HepG2 (cell line): ENCODE data around the gene CEACAM5. TPM values are rescaled to one million over a fixed set of nuclear protein-coding genes. Genes with fewer than 3 reads are reported as not detected.

ENCODE experiments used
- ATAC-seq: fragments of 200-7000 bp; cut with Tn5 transposase; 3 replicates; pipeline ENCODE4 v1.9.1; 2020; ENCODE audit warnings: mild to moderate bottlenecking, moderate library complexity
- BruUV-seq: library from RNA; stranded (reverse); fragments of 400-500 nt; replicated peaks from 2 replicates; lab custom pipeline; 2021; lab: Mats Ljungman, UMichigan
- CTCF ChIA-PET: fragments of 300-600 bp; formaldehyde crosslinking; extraction: SDS; loops from one replicate; lab custom pipeline; 2021; ENCODE audit warnings: low total read pairs, inconsistent platforms, low intra/inter-chr PET ratio; lab: Yijun Ruan, JAX
- POLR2A ChIA-PET: fragments of 350-600 bp; sonication (Branson Sonifier 250); formaldehyde crosslinking; loops from one replicate; lab custom pipeline; 2020; ENCODE audit warnings: antibody characterized with exemption, inconsistent platforms; lab: Yijun Ruan, JAX
- DNase-seq: peaks from one replicate; pipeline ENCODE4 v3.0.0-alpha.2; 2015; ENCODE audit warnings: low spot score
- FAIRE-seq: peaks from 3 replicates; lab custom pipeline; 2011; peaks lifted over from hg19 to GRCh38; lab: Jason Lieb, UNC
- H2AFZ ChIP-seq: one replicate; pipeline ENCODE4 v1.6.1; 2011; ENCODE audit warnings: low read length, inconsistent platforms
- H3K27ac ChIP-seq: fragments of 300-600 bp; 3 replicates; pipeline ENCODE4 v1.8.0; 2011; ENCODE audit warnings: mixed run types, mild to moderate bottlenecking, mixed read lengths, low read length, inconsistent platforms; ENCODE audit not compliant: insufficient read depth; ENCODE audit errors: extremely low read length
- H3K27me3 ChIP-seq, 2 experiments: fragments of 200-600 bp in 1 of 2; 2 replicates in 1 of 2; 3 replicates in 1 of 2; pipeline versions ENCODE4 v1.6.0 to v1.8.0; 2011; ENCODE audit warnings: low read length in 2 of 2, mild to moderate bottlenecking in 2 of 2, moderate library complexity in 2 of 2, inconsistent platforms in 1 of 2; ENCODE audit not compliant: insufficient read depth in 2 of 2, control insufficient read depth in 1 of 2
- H3K36me3 ChIP-seq, 2 experiments: fragments of 200-600 bp in 1 of 2; replicated peaks in 1 of 2; 2 replicates in 1 of 2; 3 replicates in 1 of 2; pipeline versions ENCODE4 v1.5.1 to v1.8.0; 2011; ENCODE audit warnings: low read length in 2 of 2, inconsistent platforms in 1 of 2; ENCODE audit not compliant: insufficient read depth in 2 of 2, control insufficient read depth in 1 of 2
- H3K4me1 ChIP-seq: 2 replicates; pipeline ENCODE4 v1.5.1; 2012; ENCODE audit warnings: low read length, inconsistent platforms; ENCODE audit not compliant: insufficient read depth
- H3K4me2 ChIP-seq: 2 replicates; pipeline ENCODE4 v1.6.0; 2011; ENCODE audit warnings: low read depth, low read length, inconsistent platforms
- H3K4me3 ChIP-seq, 3 experiments: fragments of 200-600 bp in 1 of 3; sonication (generic), shearing (Covaris generic) in 1 of 3; replicated peaks in 1 of 3; 2 replicates each; pipeline ENCODE4 v1.5.1; 2011 to 2016; ENCODE audit warnings: low read length in 3 of 3, inconsistent platforms in 2 of 3, low read depth in 2 of 3, mild to moderate bottlenecking in 2 of 3, control low read depth in 1 of 3, mixed read lengths in 1 of 3; ENCODE audit not compliant: insufficient read depth in 1 of 3
- H3K79me2 ChIP-seq: one replicate; pipeline ENCODE4 v1.6.1; 2011; ENCODE audit warnings: low read length, inconsistent platforms; ENCODE audit not compliant: insufficient read depth
- H3K9ac ChIP-seq: 2 replicates; pipeline ENCODE4 v1.6.0; 2011; ENCODE audit warnings: mild to moderate bottlenecking, low read depth, low read length, inconsistent platforms; ENCODE audit not compliant: insufficient read depth
- H3K9me3 ChIP-seq: 2 replicates; pipeline ENCODE4 v1.5.1; 2012; ENCODE audit warnings: mild to moderate bottlenecking, low read length
- H4K20me1 ChIP-seq: 2 replicates; pipeline ENCODE4 v1.6.0; 2011; ENCODE audit warnings: inconsistent platforms, mild to moderate bottlenecking, low read length, moderate library complexity; ENCODE audit not compliant: insufficient read depth
- BRCA1 ChIP-seq: sonication (generic); formaldehyde crosslinking; IDR thresholded peaks from 2 replicates; pipeline ENCODE4 v1.4.0; 2020; ENCODE audit warnings: missing genetic modification reagents
- FOXP1 ChIP-seq, 2 experiments: fragments of 450-650 bp in 1 of 2; IDR thresholded peaks; 2 replicates each; pipeline ENCODE4 v1.6.1; 2017 to 2018; ENCODE audit warnings: antibody characterized with exemption in 1 of 2
- JUND ChIP-seq: sonication (generic); formaldehyde crosslinking; IDR thresholded peaks from 2 replicates; pipeline ENCODE4 v1.8.0; 2022; ENCODE audit warnings: mild to moderate bottlenecking, missing genetic modification reagents
- MAFK ChIP-seq, 2 experiments: IDR thresholded peaks in 1 of 2; conservative IDR thresholded peaks in 1 of 2; 2 replicates each; pipeline ENCODE4 v1.6.1; 2011; ENCODE audit warnings: improper control_type of control experiment in 2 of 2, low read length in 2 of 2
- PHF20 ChIP-seq: sonication (generic); formaldehyde crosslinking; IDR thresholded peaks from 2 replicates; pipeline ENCODE4 v1.5.0; 2020; ENCODE audit warnings: mild to moderate bottlenecking, missing genetic modification reagents
- SOX6 ChIP-seq, 2 experiments: fragments of 450-650 bp in 1 of 2; sonication (generic) in 1 of 2; formaldehyde crosslinking in 1 of 2; IDR thresholded peaks; 2 replicates each; pipeline versions ENCODE4 v1.4.0 to v1.6.1; 2017 to 2020; ENCODE audit warnings: antibody characterized with exemption in 1 of 2, mild to moderate bottlenecking in 1 of 2, missing genetic modification reagents in 1 of 2
- SRSF9 ChIP-seq: fragments of 200-400 bp; formaldehyde crosslinking; IDR thresholded peaks from 2 replicates; pipeline ENCODE4 v1.6.1; 2018; ENCODE audit warnings: borderline replicate concordance, mild to moderate bottlenecking, low read depth, low read length; ENCODE audit not compliant: insufficient read depth, poor library complexity, severe bottlenecking
- YEATS4 ChIP-seq: sonication (generic); formaldehyde crosslinking; IDR thresholded peaks from 2 replicates; pipeline ENCODE4 v1.4.0; 2020; ENCODE audit warnings: missing genetic modification reagents, borderline replicate concordance
- YY1 ChIP-seq: IDR thresholded peaks from 2 replicates; pipeline ENCODE4 v1.6.1; 2011; ENCODE audit warnings: low read length, low read depth, moderate library complexity, mild to moderate bottlenecking; ENCODE audit not compliant: insufficient read depth, insufficient replicate concordance
- ZNF30 ChIP-seq: sonication (generic); formaldehyde crosslinking; IDR thresholded peaks from 2 replicates; pipeline ENCODE4 v1.5.0; 2020; ENCODE audit warnings: mild to moderate bottlenecking, missing genetic modification reagents
- ZNF761 ChIP-seq: sonication (generic); formaldehyde crosslinking; conservative IDR thresholded peaks from 2 replicates; pipeline ENCODE4 v1.4.0; 2020; ENCODE audit warnings: mild to moderate bottlenecking, missing genetic modification reagents
- ZNF788 ChIP-seq: sonication (generic); formaldehyde crosslinking; IDR thresholded peaks from 2 replicates; pipeline ENCODE4 v1.5.0; 2020; ENCODE audit warnings: mild to moderate bottlenecking, missing genetic modification reagents, borderline replicate concordance
- WGBS: methylation state at CpG from one replicate; pipeline ENCODE4 v1.1.6; 2017; ENCODE audit warnings: low lambda C conversion rate; 5-methylcytosine and 5-hydroxymethylcytosine counted together
- in situ Hi-C: cut with HindIII; loops from 2 replicates; pipeline ENCODE4 v1.10.0; 2017; ENCODE audit warnings: low pct_unique_long_range_greater_than_20kb; ENCODE audit not compliant: extremely low pct_ligation_motif_present
- intact Hi-C: fragments of 100-400 bp; cut with micrococcal nuclease; formaldehyde crosslinking; loops from one replicate; pipeline ENCODE4 v1.10.0; 2022; ENCODE audit not compliant: unreplicated experiment
- polyA plus RNA-seq, 8 experiments: library from polyadenylated mRNA; depleted of rRNA in 3 of 8; stranded (reverse) in 7 of 8; unstranded in 1 of 8; fragments of >200 nt; fragmentation: Illumina TruSeq in 4 of 8; extraction: Trizol in 4 of 8; gene quantifications; 2 replicates each; pipeline versions ENCODE4 v1.2.1 to v1.2.3, GENCODE V29; 2011 to 2016; ENCODE audit warnings: low read depth in 4 of 8, missing spikeins in 1 of 8, mixed read lengths in 1 of 8; ENCODE audit not compliant: insufficient read depth in 1 of 8
- total RNA-seq, 5 experiments: library from RNA; depleted of rRNA; stranded (reverse); fragments of >200 nt; fragmentation: Illumina TruSeq; extraction: Trizol; gene quantifications; 2 replicates each; pipeline ENCODE4 v1.2.3, GENCODE V29; 2016; ENCODE audit warnings: low read depth in 1 of 5
- TF ChIP-seq, protein P1 (sequence below), 2 experiments: IDR thresholded peaks; 2 replicates each; pipeline ENCODE4 v1.6.1; 2011 to 2012; ENCODE audit warnings: low read length in 2 of 2, borderline replicate concordance in 1 of 2, low read depth in 1 of 2, mild to moderate bottlenecking in 1 of 2, moderate library complexity in 1 of 2
- TF ChIP-seq, protein P2 (sequence below): sonication (generic); formaldehyde crosslinking; IDR thresholded peaks from 2 replicates; pipeline ENCODE4 v1.8.0; 2022; ENCODE audit warnings: missing genetic modification reagents, mild to moderate bottlenecking, borderline replicate concordance

Gene CEACAM5
- total and polyA plus RNA-seq, 2 of the 13 experiments (the other 11 are each of a cell fraction or from before 2014, with no cell fraction given), result not detected

DNA sequence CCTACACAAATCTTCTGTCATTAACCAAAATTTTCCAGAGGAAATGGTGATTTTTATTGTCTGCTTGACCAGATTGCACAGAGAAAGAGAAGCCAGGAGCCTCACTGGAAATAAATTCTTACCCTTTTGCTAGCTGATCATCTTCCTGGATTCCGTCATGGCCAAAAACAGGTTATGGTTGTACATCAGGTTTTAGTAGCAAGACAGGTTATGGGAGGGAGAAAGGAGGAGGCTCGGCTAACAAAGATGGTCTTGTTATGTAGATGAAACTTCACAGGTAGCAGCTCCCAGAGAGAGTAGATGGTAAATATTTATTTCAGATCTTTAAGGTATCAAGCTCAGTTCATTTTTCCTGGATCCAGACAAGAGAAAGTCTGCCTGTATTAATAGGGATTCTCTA lies 68.3 kb downstream of the CEACAM5 start:
- H3K79me2 ChIP-seq, result no peaks in the 10 kb centered on the region
- no peak overlapping the region for H3K4me2 ChIP-seq
- H3K4me1 ChIP-seq, result no peaks in the 10 kb centered on the region
- BruUV-seq, result no TSS peak
- no peak for TF ChIP-seq ZNF761 (CRISPR knock-in tag)
- TF ChIP-seq SRSF9, result no peak
- TF ChIP-seq ZNF788, result no peak
- TF ChIP-seq BRCA1, result no peak
- no peak for TF ChIP-seq YY1
- TF ChIP-seq PHF20 (CRISPR knock-in tag), result no peak
- TF ChIP-seq JUND (CRISPR knock-in tag), result no peak
- TF ChIP-seq YEATS4 (CRISPR knock-in tag), result no peak
- TF ChIP-seq SOX6 (IDR thresholded peaks at IDR 0.05), result no peak
- TF ChIP-seq SOX6 (CRISPR knock-in tag; IDR thresholded peaks at IDR 0.05), result no peak
- TF ChIP-seq, protein P1, sequence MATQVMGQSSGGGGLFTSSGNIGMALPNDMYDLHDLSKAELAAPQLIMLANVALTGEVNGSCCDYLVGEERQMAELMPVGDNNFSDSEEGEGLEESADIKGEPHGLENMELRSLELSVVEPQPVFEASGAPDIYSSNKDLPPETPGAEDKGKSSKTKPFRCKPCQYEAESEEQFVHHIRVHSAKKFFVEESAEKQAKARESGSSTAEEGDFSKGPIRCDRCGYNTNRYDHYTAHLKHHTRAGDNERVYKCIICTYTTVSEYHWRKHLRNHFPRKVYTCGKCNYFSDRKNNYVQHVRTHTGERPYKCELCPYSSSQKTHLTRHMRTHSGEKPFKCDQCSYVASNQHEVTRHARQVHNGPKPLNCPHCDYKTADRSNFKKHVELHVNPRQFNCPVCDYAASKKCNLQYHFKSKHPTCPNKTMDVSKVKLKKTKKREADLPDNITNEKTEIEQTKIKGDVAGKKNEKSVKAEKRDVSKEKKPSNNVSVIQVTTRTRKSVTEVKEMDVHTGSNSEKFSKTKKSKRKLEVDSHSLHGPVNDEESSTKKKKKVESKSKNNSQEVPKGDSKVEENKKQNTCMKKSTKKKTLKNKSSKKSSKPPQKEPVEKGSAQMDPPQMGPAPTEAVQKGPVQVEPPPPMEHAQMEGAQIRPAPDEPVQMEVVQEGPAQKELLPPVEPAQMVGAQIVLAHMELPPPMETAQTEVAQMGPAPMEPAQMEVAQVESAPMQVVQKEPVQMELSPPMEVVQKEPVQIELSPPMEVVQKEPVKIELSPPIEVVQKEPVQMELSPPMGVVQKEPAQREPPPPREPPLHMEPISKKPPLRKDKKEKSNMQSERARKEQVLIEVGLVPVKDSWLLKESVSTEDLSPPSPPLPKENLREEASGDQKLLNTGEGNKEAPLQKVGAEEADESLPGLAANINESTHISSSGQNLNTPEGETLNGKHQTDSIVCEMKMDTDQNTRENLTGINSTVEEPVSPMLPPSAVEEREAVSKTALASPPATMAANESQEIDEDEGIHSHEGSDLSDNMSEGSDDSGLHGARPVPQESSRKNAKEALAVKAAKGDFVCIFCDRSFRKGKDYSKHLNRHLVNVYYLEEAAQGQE (IDR thresholded peaks at IDR 0.05; ENCODE audit: borderline replicate concordance in 1 of 2, low read depth in 1 of 2, low read length in 2 of 2), result no peak
- TF ChIP-seq ZNF30, result no peak
- TF ChIP-seq MAFK (conservative IDR thresholded peaks at IDR 0.05 in 1 of 2, IDR thresholded peaks at IDR 0.05 in 1 of 2; ENCODE audit: low read length in 2 of 2), result no peak
- TF ChIP-seq FOXP1 (IDR thresholded peaks at IDR 0.05), result no peak
- no peak for TF ChIP-seq FOXP1 (CRISPR knock-in tag; IDR thresholded peaks at IDR 0.05)
- TF ChIP-seq, protein P2, sequence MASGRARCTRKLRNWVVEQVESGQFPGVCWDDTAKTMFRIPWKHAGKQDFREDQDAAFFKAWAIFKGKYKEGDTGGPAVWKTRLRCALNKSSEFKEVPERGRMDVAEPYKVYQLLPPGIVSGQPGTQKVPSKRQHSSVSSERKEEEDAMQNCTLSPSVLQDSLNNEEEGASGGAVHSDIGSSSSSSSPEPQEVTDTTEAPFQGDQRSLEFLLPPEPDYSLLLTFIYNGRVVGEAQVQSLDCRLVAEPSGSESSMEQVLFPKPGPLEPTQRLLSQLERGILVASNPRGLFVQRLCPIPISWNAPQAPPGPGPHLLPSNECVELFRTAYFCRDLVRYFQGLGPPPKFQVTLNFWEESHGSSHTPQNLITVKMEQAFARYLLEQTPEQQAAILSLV (CRISPR knock-in tag), result no peak
- DNase-seq (no peak), ATAC-seq (no peak), FAIRE-seq (no peak)
- WGBS, result 18% methylated on average over 2 of the region's 2 CpGs
- no peak overlapping the region for H2AFZ ChIP-seq
- no peaks in the 10 kb centered on the region for H3K36me3 ChIP-seq
- peaks cover 0 to 24% of the 10 kb centered on the region in 2 experiments; a peak in 2 of 5 replicates for H3K27me3 ChIP-seq
- intact Hi-C loops (no loop called here), in situ Hi-C loops (no loop called here)
- H3K9ac ChIP-seq, result no peak overlapping the region
- POLR2A ChIA-PET, result no interaction called here
- H4K20me1 ChIP-seq, result no peaks in the 10 kb centered on the region
- H3K4me3 ChIP-seq, result no peak overlapping the region
- H3K27ac ChIP-seq, result no peak overlapping the region
- CTCF ChIA-PET, result no interaction called here
- H3K9me3 ChIP-seq, result no peaks in the 10 kb centered on the region
